GM19324 (cell line): ENCODE measurements around the gene ADGRL3.
"Not testable (repeated sequence)": the region's sequence is repeated elsewhere in the genome, so short reads cannot be mapped to it uniquely, and the experiment has no call there.

ENCODE experiments used
- ATAC-seq: cut with Tn5 transposase; IDR thresholded peaks from one replicate; pipeline ENCODE4 v1.9.1; 2021; ENCODE audit warnings: mild to moderate bottlenecking, moderate library complexity; ENCODE audit not compliant: unreplicated experiment, low FRiP score

ADGRL3 gene

GRCh38 chr4:61336488-61336887 is 136.4 kb downstream of the ADGRL3 start:
- ATAC-seq = no peak

GRCh38 chr4:61336916-61337315 is 136.8 kb downstream of the ADGRL3 start:
- ATAC-seq = no peak

- ATAC-seq = no peak
These were observed 141.9 kb downstream of the ADGRL3 start for GRCh38 chr4:61342061-61342460.

GRCh38 chr4:61350932-61351331 is 150.8 kb downstream of the ADGRL3 start:
- no peak for ATAC-seq

- no peak for ATAC-seq
These were observed 156.6 kb downstream of the ADGRL3 start for GRCh38 chr4:61356696-61357095.

GRCh38 chr4:61359301-61359700 is 159.2 kb downstream of the ADGRL3 start:
- no peak for ATAC-seq

- ATAC-seq = not testable (repeated sequence)
These were observed 172.7 kb downstream of the ADGRL3 start for GRCh38 chr4:61372817-61373216.

GRCh38 chr4:61373901-61374440 is 173.8 kb downstream of the ADGRL3 start:
- ATAC-seq = no peak

GRCh38 chr4:61374447-61374891 is 174.3 kb downstream of the ADGRL3 start:
- ATAC-seq = no peak

- ATAC-seq = no peak
These were observed 175.2 kb downstream of the ADGRL3 start for GRCh38 chr4:61375301-61375700.

- no peak for ATAC-seq
These were observed 176.2 kb downstream of the ADGRL3 start for GRCh38 chr4:61376301-61376700.

- no peak for ATAC-seq
These were observed 179.3 kb downstream of the ADGRL3 start for GRCh38 chr4:61379406-61379805.

- no peak for ATAC-seq
These were observed 180.7 kb downstream of the ADGRL3 start for GRCh38 chr4:61380865-61381264.

- ATAC-seq = no peak
These were observed 185.1 kb downstream of the ADGRL3 start for GRCh38 chr4:61385256-61385655.

- not testable (repeated sequence) for ATAC-seq
These were observed 187.2 kb downstream of the ADGRL3 start for GRCh38 chr4:61387372-61387771.

- ATAC-seq = no peak
These were observed 189.5 kb downstream of the ADGRL3 start for GRCh38 chr4:61389640-61390039.

- ATAC-seq = no peak
These were observed 195.6 kb downstream of the ADGRL3 start for GRCh38 chr4:61395754-61396153.

- ATAC-seq = no peak
These were observed 197.0 kb downstream of the ADGRL3 start for GRCh38 chr4:61397174-61397573.

- ATAC-seq = no peak
These were observed 200.4 kb downstream of the ADGRL3 start for GRCh38 chr4:61400439-61401038.

- ATAC-seq = no peak
These were observed 201.6 kb downstream of the ADGRL3 start for GRCh38 chr4:61401771-61402170.

- ATAC-seq = no peak
These were observed 205.2 kb downstream of the ADGRL3 start for GRCh38 chr4:61405307-61405706.

GRCh38 chr4:61406677-61407076 is 206.6 kb downstream of the ADGRL3 start:
- no peak for ATAC-seq
